Measurements from ENCODE around the gene SLCO2A1.

SLCO2A1 gene

GRCh38 chr3:134002306-134002705 is 27.4 kb downstream of the SLCO2A1 start:
- DNase-seq (ENCODE audit: low read depth in 2 of 3, low spot score in 2 of 3) = no peak

- DNase-seq (ENCODE audit: low read depth in 2 of 3, low spot score in 2 of 3) = no peak
Measured at GRCh38 chr3:134001251-134001650, 28.5 kb downstream of the SLCO2A1 start.

DNA sequence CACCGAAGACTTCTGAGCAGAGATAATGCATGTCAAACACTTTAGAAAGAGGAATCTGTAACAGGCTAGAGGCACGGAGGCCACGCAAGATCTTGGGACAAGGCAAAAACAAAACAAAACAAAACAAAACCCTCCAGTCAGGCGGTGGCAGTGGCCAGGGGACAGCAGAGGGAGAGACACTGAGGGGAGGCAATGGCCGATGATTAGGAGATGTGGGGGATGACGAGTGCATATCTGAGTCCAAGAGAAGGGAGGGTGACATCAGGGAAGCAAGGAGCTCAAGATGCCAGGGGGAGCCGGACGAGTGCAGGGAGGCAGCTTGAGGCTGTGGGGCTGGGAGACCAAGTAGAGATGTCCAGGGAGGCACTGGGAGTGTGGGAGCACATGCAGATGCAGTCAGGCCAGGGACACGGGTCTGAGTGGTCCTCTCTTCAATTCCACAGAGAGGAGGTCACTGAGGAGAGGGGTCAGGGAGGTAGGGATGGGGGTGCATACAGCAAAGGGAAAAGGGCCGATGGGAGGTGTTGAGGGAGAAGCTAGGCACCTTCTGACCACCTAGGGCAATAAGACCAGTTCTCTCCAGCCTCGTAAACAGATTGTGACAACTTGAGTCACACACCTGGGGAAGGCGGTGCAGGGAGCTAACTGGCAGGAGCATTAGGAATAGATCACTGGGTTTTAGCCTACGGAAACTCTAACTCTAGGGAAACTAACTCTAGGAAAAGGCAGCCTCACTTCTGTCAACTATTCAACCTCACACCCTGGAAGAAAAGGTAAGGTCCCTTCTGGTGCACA is 29.6 kb downstream of the SLCO2A1 start:
- DNase-seq (ENCODE audit: low read depth in 2 of 3, low spot score in 2 of 3) = no peak

DNA sequence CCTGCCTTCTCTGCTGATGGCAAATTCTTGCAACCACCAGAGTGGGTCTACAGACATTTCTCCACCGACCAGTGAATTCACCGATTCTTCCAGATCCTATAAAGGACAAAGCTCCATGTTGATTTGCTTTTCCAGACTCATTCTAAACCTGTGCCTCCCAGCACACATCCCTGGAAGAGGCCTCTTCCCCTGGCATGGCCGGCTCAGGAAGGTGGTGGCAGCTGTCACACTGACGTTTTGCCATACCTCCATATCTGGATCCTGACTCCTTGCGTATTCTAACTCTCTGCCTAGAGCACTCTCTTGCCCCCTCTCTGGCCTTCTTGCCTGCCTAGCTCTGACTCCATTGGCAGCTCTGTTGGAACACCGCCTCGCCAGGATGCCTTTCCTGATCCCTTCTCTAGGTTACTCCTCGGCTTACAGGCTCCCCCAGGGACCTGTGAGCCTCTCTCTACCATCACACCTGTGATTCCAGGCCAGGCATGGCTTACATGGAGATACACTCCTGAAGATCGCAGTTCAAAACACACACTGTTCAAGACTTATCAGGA is 31.0 kb downstream of the SLCO2A1 start:
- DNase-seq (ENCODE audit: low read depth in 2 of 3, low spot score in 2 of 3) = no peak

DNA sequence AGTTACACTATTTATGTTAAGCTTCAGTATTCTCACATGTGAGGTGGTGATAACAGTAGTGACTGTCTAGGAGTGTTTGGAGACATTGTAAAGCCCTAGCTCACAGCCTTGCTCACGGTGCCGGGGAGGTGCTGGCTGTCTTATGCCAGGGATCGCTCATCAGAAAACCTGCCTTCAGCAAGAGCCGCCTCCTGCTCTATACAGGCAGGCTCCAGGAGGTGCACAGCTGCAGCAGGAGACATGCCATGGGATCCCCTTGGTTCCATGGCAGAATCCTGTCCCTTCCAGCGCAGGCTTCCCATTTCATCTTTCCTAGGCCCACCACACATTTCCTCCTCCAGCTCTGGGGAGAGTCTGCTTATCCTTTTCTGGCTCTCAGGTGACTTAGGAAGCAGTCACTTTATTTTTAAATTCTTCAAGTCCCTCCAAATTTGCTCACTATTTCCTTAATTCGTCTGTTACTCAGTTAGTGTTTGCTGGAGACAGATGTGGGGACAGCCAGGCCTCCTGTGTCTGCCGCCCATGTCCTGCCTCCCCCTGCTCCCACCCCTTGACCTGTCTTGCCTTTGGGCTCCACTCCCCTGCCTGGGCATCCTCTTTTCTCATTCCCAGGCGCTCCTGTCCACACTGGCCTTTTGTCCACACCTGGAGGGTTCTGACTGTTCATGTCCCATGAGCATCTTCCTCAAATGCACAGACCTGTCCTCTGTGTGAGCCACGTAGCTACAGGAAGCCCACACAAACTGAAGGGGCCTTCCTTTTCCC is 31.7 kb downstream of the SLCO2A1 start:
- DNase-seq (ENCODE audit: low read depth in 2 of 3, low spot score in 2 of 3) = no peak

DNA sequence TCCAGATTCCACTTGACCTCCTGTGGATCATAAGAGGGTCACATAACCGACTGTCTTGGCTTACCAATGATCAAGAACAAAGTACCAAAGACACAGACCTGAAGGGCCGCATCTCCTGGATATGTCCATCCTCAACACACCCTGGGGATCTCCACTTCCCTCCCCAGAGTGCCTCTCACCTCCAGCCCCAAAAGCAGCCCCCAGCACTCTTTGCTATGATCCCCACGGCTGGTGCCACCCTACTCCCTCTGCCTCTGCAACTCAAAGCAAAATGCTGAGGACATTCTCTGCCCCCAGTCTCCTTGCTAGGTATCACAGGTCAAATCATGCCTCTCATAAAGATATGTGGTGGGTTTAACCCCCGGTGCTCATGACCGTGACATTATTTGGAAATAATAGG is 32.7 kb downstream of the SLCO2A1 start:
- DNase-seq (ENCODE audit: low read depth in 2 of 3, low spot score in 2 of 3) = no peak

DNA sequence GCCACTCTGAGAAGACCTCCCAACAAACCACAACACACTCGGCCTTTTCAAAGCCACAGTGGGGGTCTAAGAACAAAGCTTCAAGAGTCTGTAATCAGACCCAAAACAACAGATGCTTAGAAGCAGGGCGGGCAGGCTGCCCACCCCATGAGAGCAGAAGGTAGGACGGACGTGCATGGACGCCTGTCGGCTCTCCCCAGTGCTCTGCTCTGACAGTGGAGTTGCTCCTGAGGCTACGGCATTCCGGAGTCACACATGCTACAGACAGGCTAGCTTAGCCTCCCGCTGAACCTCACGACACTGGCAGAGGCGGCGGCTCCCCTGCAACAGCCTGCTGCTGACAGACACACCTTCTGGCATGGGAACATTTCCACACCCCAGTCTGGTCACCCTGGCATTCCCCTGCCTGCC is 33.5 kb downstream of the SLCO2A1 start:
- DNase-seq (ENCODE audit: low read depth in 2 of 3, low spot score in 2 of 3) = no peak

DNA sequence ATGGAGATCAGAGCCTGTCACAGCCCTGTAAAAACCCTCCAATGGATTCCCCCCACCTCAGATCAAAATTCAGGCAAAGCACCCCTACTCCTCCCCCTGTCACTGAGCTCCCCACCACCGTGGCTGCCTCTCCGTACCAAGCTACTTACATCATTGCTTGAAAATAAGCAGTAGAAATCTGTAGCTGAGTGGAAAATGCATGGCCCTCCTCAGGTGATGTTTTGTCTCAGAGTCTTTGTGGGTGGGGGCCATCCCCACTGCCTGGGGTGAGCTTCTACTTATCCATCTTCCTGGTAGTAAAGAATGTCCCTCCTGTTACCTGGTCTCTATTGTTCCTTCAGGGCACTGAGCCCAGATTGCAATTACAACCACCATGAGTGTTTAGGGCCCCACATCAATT is 34.5 kb downstream of the SLCO2A1 start:
- no peak for DNase-seq (ENCODE audit: low read depth in 2 of 3, low spot score in 2 of 3)

GRCh38 chr3:133994166-133994890 is 35.4 kb downstream of the SLCO2A1 start:
- DNase-seq (ENCODE audit: low read depth in 2 of 3, low spot score in 2 of 3) = no peak

DNA sequence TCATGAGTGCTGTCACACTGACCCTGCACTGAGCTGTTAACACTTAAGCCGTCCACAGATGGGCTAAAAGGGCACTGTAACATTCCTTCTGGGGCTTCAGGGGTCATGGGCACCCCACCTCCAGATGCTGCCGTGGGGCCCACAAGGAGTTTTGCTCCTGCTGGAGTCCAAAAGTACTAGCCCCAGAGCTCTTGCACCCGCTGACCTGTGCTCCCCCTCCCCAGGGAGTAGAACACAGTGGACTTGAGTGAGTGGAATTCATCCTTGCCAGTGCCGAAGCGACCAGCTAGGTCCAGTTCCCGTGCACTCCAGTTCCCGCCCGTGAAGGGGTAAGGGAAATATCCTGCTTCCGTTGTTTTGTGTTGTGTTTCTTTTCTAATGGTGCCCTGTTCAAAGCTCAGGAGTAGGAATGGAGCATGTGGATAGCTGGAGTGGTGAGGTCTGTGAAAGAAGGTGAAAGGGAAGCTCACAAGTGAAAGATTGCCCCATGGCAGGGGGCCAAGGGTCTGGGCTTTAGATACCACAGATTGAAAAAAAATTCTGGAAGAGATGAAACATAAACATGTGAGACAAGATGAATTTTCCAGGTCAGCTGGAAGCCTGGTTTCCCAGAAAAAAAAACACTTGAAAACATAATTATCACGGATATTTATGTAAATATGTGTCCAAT is 36.6 kb downstream of the SLCO2A1 start:
- no peak for DNase-seq (ENCODE audit: low read depth in 2 of 3, low spot score in 2 of 3)

DNA sequence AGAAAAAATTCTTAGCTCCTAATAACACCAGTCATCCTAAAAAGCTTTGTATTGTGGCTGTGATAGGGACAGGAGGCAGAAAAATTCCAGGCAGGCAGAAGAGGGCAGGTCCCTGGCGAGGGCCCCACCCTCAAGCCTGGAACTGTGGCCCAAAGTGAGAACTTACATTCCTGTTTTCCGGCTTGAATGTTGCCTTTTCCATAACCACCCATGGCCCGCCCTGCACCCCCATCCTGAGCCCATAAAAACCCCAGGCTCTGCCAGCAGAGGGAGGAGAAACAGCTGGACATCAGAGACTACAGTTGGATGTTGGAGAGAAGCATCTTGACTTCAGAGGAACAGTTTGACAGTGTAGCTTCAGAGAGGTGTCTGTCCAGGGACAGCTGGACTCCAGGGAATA is 37.3 kb downstream of the SLCO2A1 start:
- DNase-seq (ENCODE audit: low read depth in 2 of 3, low spot score in 2 of 3) = no peak

DNA sequence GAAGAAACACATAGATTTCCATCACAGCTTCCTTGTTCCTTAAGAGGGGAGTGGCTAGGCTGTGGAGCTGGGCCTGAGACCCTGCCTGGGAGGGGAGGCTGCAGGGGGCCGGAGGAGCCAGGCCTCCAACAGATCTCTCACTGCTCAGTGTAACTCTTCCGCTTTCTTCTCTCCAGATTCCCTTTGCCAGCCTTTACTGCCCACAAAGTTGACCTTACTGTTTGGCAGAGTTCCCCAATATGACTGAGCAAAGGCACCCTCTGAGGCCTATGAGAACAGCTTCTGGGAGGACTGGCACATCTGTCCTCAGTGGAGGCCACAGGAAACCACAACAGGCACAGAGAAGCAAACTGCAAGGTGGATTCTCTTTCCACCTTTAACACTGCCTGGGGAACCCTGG is 38.1 kb downstream of the SLCO2A1 start:
- no peak for DNase-seq (ENCODE audit: low read depth in 2 of 3, low spot score in 2 of 3)

DNA sequence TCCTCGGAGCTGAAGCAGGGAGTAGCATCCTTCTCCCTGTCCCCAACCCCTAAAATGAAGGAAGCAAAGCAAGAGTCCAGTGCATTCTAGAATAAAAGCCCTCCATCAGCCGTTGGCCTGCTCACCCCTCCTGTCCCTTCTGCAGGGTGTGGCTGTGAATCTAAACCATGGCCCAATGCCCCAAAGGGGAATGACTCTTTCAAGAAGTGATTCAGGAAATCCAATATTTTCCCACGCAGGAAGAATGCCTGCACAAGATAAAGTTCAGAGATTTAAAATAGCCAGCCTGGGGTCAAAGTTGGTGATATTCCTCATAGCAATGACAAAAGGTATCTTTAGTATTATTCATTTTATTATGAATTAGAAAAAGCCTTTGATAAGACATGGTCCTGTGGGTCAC is 38.5 kb downstream of the SLCO2A1 start:
- DNase-seq (ENCODE audit: low read depth in 2 of 3, low spot score in 2 of 3) = no peak

DNA sequence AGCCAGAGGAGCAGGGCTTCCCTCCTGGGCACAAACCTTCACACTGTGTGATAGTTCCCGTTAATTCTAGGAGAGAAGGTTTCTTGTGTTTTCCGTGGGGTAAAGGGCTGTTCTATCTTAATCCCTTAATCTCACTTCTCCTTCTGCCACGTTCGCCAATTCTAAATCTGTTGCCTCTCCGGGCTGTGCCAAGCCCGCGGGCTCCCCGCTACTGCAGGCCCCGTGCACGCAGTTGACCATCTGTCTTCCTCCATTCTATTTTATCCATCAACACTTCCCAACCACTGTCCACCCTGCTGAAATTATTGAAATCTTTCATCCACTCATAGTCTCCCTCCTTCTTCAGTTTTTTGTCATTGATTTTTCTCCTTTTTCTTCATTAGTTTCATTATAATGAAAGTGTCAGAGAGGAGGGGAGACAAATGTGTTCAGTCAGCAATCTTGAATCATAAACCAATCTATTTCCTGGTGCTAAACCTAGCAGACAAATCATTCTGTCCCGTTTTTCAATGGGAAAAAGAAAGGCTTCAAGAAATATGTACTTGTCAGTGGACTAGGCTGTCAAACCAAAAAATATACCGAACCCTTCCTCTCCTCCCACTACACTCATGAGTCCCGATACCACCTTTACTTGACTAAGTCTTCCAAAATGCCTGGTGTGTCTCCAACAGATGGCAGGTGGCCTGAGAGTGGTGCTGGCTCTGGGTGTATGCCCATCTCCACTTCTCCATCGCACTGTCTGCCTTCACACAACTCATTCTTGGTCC is 39.6 kb downstream of the SLCO2A1 start:
- DNase-seq (ENCODE audit: low read depth in 2 of 3, low spot score in 2 of 3) = no peak

DNA sequence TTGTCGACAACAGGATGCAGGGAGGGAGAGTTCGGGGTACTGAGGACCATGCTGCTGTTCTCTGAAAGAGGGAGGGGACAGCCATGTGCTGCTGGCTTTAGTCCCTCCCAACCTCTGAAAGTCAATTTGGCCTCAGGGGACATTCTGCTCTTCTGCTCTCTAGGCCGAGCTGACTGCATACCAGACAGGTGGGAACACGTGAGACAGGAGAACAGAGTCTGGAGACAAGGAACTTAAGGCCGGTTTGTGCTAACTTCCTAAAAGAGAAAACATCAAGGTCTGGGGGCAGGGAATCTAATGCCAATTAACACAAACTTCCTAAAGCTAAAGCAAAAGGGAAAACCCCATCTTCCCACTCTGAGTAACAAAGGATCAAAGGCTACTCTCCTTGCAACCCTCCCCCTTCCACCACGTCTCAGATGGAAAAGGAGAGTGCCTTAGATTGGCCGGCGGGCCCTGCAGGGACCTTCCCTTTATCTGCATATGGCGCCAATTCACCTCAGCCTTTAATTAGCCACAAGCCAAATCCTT is 41.0 kb downstream of the SLCO2A1 start:
- no peak for DNase-seq (ENCODE audit: low read depth in 2 of 3, low spot score in 2 of 3)

DNA sequence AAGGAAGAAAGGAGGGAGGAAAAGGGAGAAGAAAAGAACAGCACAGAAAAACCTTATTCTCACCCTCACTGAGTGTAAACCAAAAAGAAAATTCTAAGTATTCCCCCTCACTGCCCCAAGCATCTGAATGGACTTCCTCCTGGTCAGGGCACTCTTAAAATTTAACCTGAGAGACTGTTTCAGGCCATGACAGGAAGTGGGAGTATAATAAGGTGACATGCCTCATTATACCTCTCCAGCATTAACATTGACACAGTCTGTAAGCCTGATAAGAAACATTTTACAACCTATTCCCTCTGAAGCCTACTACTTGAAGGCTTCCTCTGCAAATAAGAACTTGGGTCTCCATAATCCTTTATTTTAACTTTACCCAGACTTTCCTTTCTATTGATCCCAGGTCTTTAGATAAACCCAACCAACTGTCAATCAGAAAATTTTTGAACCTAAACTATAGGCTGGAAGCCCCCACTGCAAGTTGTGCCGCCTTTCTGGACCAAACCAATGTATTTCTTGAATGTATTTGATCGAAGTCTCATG is 41.7 kb downstream of the SLCO2A1 start:
- no peak for DNase-seq (ENCODE audit: low read depth in 2 of 3, low spot score in 2 of 3)

GRCh38 chr3:133987136-133987535 is 42.6 kb downstream of the SLCO2A1 start:
- no peak for DNase-seq (ENCODE audit: low read depth in 2 of 3, low spot score in 2 of 3)

- DNase-seq (ENCODE audit: low read depth in 2 of 3, low spot score in 2 of 3) = no peak
Measured at GRCh38 chr3:133986311-133986710, 43.4 kb downstream of the SLCO2A1 start.

GRCh38 chr3:133984975-133985374 is 44.8 kb downstream of the SLCO2A1 start:
- no peak for DNase-seq (ENCODE audit: low read depth in 2 of 3, low spot score in 2 of 3)
